ENCODE results near the gene CCNH.
A peak's percentile ranks its signal among the peaks of the same experiment; 100 is the strongest.

DNA sequence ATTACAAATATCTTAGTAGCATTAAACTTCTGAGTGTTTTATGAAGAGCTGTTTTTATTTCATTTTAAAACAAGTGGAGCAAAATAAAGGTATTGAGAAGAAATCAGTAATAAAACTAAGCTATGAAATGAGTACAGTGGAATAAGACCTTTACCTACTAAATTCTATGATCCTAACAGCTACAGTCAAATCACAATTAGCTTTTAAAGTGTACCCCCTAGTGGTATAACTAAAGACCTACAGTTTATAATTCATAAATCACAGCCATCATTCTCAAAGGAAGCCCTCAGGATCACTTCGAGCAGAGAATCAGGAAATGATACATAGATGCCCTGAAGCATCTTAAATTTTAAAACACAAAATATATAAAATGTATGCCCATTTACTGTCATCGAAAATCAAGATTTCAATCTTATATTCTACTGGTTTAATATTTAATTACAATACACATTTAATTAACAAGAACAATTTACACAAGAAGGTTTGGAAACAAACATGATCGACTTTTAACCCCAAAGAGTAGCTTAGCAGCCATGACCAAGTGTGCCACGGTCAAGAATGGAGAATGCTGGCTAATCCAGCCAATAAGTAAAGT, 12.3 kb downstream of the CCNH start:
- TF ChIP-seq POLR2AphosphoS5 (IDR thresholded peaks at IDR 0.05; ENCODE audit: low read depth, low read length) = no peak
- TF ChIP-seq, protein P1, sequence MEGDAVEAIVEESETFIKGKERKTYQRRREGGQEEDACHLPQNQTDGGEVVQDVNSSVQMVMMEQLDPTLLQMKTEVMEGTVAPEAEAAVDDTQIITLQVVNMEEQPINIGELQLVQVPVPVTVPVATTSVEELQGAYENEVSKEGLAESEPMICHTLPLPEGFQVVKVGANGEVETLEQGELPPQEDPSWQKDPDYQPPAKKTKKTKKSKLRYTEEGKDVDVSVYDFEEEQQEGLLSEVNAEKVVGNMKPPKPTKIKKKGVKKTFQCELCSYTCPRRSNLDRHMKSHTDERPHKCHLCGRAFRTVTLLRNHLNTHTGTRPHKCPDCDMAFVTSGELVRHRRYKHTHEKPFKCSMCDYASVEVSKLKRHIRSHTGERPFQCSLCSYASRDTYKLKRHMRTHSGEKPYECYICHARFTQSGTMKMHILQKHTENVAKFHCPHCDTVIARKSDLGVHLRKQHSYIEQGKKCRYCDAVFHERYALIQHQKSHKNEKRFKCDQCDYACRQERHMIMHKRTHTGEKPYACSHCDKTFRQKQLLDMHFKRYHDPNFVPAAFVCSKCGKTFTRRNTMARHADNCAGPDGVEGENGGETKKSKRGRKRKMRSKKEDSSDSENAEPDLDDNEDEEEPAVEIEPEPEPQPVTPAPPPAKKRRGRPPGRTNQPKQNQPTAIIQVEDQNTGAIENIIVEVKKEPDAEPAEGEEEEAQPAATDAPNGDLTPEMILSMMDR (IDR thresholded peaks at IDR 0.05) = peak; percentile 69; the same call in 1 of the 2 replicates

Measured in Panc1 (cell line).